Measurements from ENCODE around the gene ARL9. TPM values are rescaled to one million over a fixed set of nuclear protein-coding genes. Genes with fewer than 3 reads are reported as not detected.

The ARL9 gene, protein sequence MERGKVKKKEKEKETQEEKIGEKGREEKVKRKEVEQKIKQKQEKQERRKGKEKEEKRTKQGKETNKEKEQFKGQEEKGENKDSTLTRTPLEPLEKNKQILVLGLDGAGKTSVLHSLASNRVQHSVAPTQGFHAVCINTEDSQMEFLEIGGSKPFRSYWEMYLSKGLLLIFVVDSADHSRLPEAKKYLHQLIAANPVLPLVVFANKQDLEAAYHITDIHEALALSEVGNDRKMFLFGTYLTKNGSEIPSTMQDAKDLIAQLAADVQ
- under 0.01 and 0.44 TPM in 2 replicates for total RNA-seq

GRCh38 chr4:56505269-56506130, at the start of gene ARL9:
ARL9 (plus strand) TSS chr4:56505791; CDS start chr4:56505863, 72 bp downstream.

DNA sequence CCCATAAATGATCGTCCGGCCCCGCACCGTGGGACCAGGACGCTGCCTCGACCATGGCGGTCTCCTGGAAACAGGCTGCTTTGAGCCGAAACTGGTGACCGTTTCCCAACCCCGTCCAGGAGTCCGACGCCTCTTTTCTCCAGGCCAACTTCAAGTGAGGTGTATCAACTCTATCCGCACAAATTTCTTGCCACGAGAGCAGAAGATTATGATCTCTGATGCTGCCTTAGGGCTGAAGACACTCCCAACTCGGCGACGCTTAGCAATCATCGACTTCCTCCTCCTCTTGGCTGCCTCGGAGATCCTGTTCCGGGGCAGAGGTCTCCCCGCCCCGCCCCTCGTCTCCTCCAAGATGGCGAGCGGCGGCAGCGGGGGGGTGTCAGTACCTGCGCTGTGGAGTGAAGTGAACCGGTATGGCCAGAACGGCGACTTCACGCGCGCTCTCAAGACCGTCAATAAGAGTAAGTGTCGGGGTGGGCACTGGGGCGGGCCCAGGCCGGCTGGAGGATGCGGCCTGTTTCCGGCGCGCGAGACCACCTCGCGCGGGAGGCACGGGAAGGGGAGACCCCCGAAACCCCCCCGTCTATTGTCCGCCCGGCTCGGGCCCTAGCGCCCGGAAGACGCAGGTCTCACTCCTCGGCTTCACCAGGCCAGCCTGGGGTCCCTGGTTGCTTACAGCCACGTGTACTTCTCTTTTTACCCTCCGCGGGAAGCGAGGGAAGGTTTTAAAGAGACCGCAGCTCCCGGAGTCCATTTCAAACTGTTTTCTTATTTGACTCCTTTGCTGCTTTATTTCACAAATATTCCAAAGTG, 38.1 kb upstream of the ARL9 start, which contains the start of gene SRP72:
Gene SRP72, plus strand, starts transcription at position 334 of the 813 bp plus-strand sequence. Its CDS starts 19 bp downstream, at position 353.

Other genes with a start within 250 kb of the ARL9 start
- gene AASDH, start 118.3 kb upstream of the ARL9 start, total RNA-seq, result 17.5 and 21.7 TPM in 2 replicates
- gene PPAT, start 70.2 kb upstream of the ARL9 start, total RNA-seq, result 26.5 and 27.6 TPM in 2 replicates
- 54.5 and 99.8 TPM in 2 replicates for gene PAICS, start 69.5 kb upstream of the ARL9 start, total RNA-seq
- 67.1 and 124 TPM in 2 replicates for gene SRP72, start 38.2 kb upstream of the ARL9 start, total RNA-seq
- gene HOPX, start 175.5 kb downstream of the ARL9 start, total RNA-seq, result 0.37 and 2.2 TPM in 2 replicates

Data from uterine smooth muscle cell (primary cell).